ENCODE measurements around the gene FUBP1.
A peak's percentile ranks its signal among the peaks of the same experiment; 100 is the strongest.

The FUBP1 gene

GRCh38 chr1:77955709-77956108 is 23.2 kb downstream of the FUBP1 start:
- no peaks in the 10 kb centered on the region for H3K9me3 Mint-ChIP-seq
- no peak overlapping the region for H3K4me3 Mint-ChIP-seq
- peak; percentile 20 for ATAC-seq (replicated peaks; ENCODE audit: extremely low read depth, poor library complexity, severe bottlenecking)
- H3K27ac Mint-ChIP-seq (ENCODE audit: low read depth), result no peak overlapping the region
- H3K27me3 Mint-ChIP-seq, result no peaks in the 10 kb centered on the region
- DNase-seq (ENCODE audit: low spot score in 2 of 2), result no peak
- H3K36me3 Mint-ChIP-seq (ENCODE audit: insufficient read depth), result peaks cover 71% of the 10 kb centered on the region
- peaks cover 36% of the 10 kb centered on the region for H3K4me1 Mint-ChIP-seq

- ATAC-seq (replicated peaks; ENCODE audit: extremely low read depth, poor library complexity, severe bottlenecking), result no peak
- H3K27me3 Mint-ChIP-seq, result no peaks in the 10 kb centered on the region
- H3K4me1 Mint-ChIP-seq, result peaks cover 25% of the 10 kb centered on the region
- H3K9me3 Mint-ChIP-seq, result no peaks in the 10 kb centered on the region
- no peak for DNase-seq (ENCODE audit: low spot score in 2 of 2)
- H3K4me3 Mint-ChIP-seq, result no peak overlapping the region
- H3K27ac Mint-ChIP-seq (ENCODE audit: low read depth), result no peak overlapping the region
- peaks cover 68% of the 10 kb centered on the region for H3K36me3 Mint-ChIP-seq (ENCODE audit: insufficient read depth)
Measured at GRCh38 chr1:77954521-77954920, 24.4 kb downstream of the FUBP1 start.

- Mint-ChIP-seq H3K4me3 (no peak overlapping the region), H3K27ac (ENCODE audit: low read depth) (no peak overlapping the region), H3K36me3 (ENCODE audit: insufficient read depth) (peaks cover 68% of the 10 kb centered on the region), H3K9me3 (no peaks in the 10 kb centered on the region), H3K27me3 (no peaks in the 10 kb centered on the region), H3K4me1 (peaks cover 23% of the 10 kb centered on the region)
- DNase-seq (ENCODE audit: low spot score in 2 of 2), result no peak
- ATAC-seq (replicated peaks; ENCODE audit: extremely low read depth, poor library complexity, severe bottlenecking), result no peak
Measured at GRCh38 chr1:77953907-77954306, 25.0 kb downstream of the FUBP1 start.

- Mint-ChIP-seq H3K4me1 (peaks cover 22% of the 10 kb centered on the region), H3K36me3 (ENCODE audit: insufficient read depth) (peaks cover 67% of the 10 kb centered on the region), H3K9me3 (no peaks in the 10 kb centered on the region), H3K4me3 (no peak overlapping the region), H3K27ac (ENCODE audit: low read depth) (peak overlapping the region; percentile 52), H3K27me3 (no peaks in the 10 kb centered on the region)
- no peak for ATAC-seq (replicated peaks; ENCODE audit: extremely low read depth, poor library complexity, severe bottlenecking)
- no peak for DNase-seq (ENCODE audit: low spot score in 2 of 2)
Measured at GRCh38 chr1:77951328-77951727, 27.5 kb downstream of the FUBP1 start.

- no peaks in the 10 kb centered on the region for H3K27me3 Mint-ChIP-seq
- no peak for DNase-seq (ENCODE audit: low spot score in 2 of 2)
- peak overlapping the region; percentile 52 for H3K27ac Mint-ChIP-seq (ENCODE audit: low read depth)
- no peak for ATAC-seq (replicated peaks; ENCODE audit: extremely low read depth, poor library complexity, severe bottlenecking)
- H3K36me3 Mint-ChIP-seq (ENCODE audit: insufficient read depth), result peaks cover 67% of the 10 kb centered on the region
- no peak overlapping the region for H3K4me3 Mint-ChIP-seq
- H3K9me3 Mint-ChIP-seq, result no peaks in the 10 kb centered on the region
- peaks cover 22% of the 10 kb centered on the region for H3K4me1 Mint-ChIP-seq
Measured at GRCh38 chr1:77950873-77951272, 28.0 kb downstream of the FUBP1 start.

DNA sequence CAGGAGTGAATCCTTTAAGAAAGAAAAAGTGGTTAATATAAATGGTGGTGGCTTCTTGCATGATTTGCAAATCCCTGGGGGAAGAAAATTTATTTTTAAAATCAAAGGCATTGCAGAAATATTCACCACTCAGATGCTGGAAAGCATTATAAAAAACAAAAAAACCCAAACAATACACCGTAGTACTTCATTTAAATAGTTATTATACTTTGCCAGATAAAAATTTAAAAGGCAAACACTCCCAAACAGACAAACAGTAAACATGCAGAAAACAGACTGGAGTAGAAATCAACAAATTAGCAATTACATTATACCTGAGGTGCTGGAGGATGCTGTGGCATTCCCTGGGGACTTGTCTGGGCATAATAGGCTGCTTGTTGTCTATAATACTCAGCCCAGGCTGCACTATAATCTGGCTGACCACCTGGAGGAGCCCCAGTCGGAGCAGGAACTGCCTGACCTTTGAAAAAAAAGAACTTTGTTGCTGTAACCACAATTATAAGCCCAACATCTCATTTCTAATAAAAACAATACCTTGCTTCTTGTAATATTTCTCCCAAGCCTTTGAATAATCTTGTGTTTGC is 29.9 kb downstream of the FUBP1 start:
- H3K36me3 Mint-ChIP-seq (ENCODE audit: insufficient read depth), result peaks cover 71% of the 10 kb centered on the region
- no peak overlapping the region for H3K4me3 Mint-ChIP-seq
- DNase-seq (ENCODE audit: low spot score in 2 of 2) (no peak), ATAC-seq (replicated peaks; ENCODE audit: extremely low read depth, poor library complexity, severe bottlenecking) (no peak)
- H3K27ac Mint-ChIP-seq (ENCODE audit: low read depth), result peak overlapping the region; percentile 54
- peaks cover 22% of the 10 kb centered on the region for H3K4me1 Mint-ChIP-seq
- H3K27me3 Mint-ChIP-seq, result no peaks in the 10 kb centered on the region
- H3K9me3 Mint-ChIP-seq, result no peaks in the 10 kb centered on the region

- no peak overlapping the region for H3K27ac Mint-ChIP-seq (ENCODE audit: low read depth)
- H3K27me3 Mint-ChIP-seq, result no peaks in the 10 kb centered on the region
- ATAC-seq (replicated peaks; ENCODE audit: extremely low read depth, poor library complexity, severe bottlenecking), result no peak
- no peaks in the 10 kb centered on the region for H3K9me3 Mint-ChIP-seq
- H3K4me1 Mint-ChIP-seq, result peaks cover 25% of the 10 kb centered on the region
- peaks cover 62% of the 10 kb centered on the region for H3K36me3 Mint-ChIP-seq (ENCODE audit: insufficient read depth)
- no peak overlapping the region for H3K4me3 Mint-ChIP-seq
- no peak for DNase-seq (ENCODE audit: low spot score in 2 of 2)
Measured at GRCh38 chr1:77945345-77945744, 33.5 kb downstream of the FUBP1 start.

DNA sequence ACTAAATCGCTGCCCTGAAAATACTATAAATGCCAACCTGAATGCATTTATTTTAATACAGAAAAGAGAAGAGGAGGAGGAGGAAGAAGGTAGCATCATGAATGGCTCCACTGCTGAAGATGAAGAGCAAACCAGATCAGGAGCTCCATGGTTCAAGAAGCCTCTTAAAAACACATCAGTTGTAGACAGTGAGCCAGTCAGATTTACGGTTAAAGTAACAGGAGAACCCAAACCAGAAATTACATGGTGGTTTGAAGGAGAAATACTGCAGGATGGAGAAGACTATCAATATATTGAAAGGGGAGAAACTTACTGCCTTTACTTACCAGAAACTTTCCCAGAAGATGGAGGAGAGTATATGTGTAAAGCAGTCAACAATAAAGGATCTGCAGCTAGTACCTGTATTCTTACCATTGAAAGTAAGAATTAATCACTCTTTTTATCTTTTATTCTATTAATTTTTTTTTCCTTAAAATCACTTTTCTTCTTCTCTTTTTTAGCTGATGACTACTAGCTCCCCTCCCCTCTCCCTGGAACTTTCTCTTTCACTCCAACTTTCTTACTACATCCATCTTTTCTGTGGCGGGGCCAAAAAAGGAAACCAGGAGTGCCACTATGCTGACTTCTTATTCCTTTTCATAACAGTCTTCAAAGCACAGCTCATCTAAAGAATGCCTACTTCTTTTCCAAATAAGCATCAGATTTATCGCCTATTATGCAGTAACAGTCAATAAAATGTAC is 36.3 kb downstream of the FUBP1 start:
- Mint-ChIP-seq H3K9me3 (no peaks in the 10 kb centered on the region), H3K27ac (ENCODE audit: low read depth) (peak overlapping the region; percentile 74), H3K4me3 (no peak overlapping the region), H3K36me3 (ENCODE audit: insufficient read depth) (peaks cover 39% of the 10 kb centered on the region), H3K27me3 (no peaks in the 10 kb centered on the region), H3K4me1 (peaks cover 13% of the 10 kb centered on the region)
- DNase-seq (ENCODE audit: low spot score in 2 of 2) (no peak), ATAC-seq (replicated peaks; ENCODE audit: extremely low read depth, poor library complexity, severe bottlenecking) (no peak)

- H3K36me3 Mint-ChIP-seq (ENCODE audit: insufficient read depth), result peaks cover 34% of the 10 kb centered on the region
- peaks cover 13% of the 10 kb centered on the region for H3K4me1 Mint-ChIP-seq
- no peak overlapping the region for H3K4me3 Mint-ChIP-seq
- ATAC-seq (replicated peaks; ENCODE audit: extremely low read depth, poor library complexity, severe bottlenecking), result no peak
- no peaks in the 10 kb centered on the region for H3K9me3 Mint-ChIP-seq
- DNase-seq (ENCODE audit: low spot score in 2 of 2), result no peak
- no peak overlapping the region for H3K27ac Mint-ChIP-seq (ENCODE audit: low read depth)
- H3K27me3 Mint-ChIP-seq, result no peaks in the 10 kb centered on the region
Measured at GRCh38 chr1:77940921-77941570, 37.8 kb downstream of the FUBP1 start.

- no peak for DNase-seq (ENCODE audit: low spot score in 2 of 2)
- no peaks in the 10 kb centered on the region for H3K9me3 Mint-ChIP-seq
- H3K4me3 Mint-ChIP-seq, result no peak overlapping the region
- no peaks in the 10 kb centered on the region for H3K27me3 Mint-ChIP-seq
- no peak for ATAC-seq (replicated peaks; ENCODE audit: extremely low read depth, poor library complexity, severe bottlenecking)
- H3K27ac Mint-ChIP-seq (ENCODE audit: low read depth), result peak overlapping the region; percentile 17
- H3K36me3 Mint-ChIP-seq (ENCODE audit: insufficient read depth), result peaks cover 18% of the 10 kb centered on the region
- peaks cover 13% of the 10 kb centered on the region for H3K4me1 Mint-ChIP-seq
Measured at GRCh38 chr1:77938651-77939050, 40.2 kb downstream of the FUBP1 start.

DNA sequence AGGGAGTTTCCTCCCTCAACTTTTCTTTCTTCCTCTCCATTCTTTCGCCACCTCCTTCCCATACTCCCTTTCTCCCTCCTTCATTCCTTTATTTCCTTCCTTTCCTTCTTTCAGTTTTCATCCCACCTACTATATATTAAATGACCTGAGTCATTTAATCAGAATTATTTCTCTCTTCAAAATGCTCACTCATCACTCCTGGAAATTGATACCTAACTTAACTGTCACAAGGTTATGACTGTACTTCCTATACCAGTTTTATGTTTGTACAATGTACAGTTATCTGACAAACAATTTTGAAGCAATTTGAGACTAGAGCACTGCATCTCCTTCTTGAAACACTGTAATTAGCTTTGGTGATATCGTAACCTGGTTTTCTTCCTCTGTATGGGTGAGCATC is 49.1 kb downstream of the FUBP1 start:
- no peak for ATAC-seq (replicated peaks; ENCODE audit: extremely low read depth, poor library complexity, severe bottlenecking)
- H3K9me3 Mint-ChIP-seq, result no peaks in the 10 kb centered on the region
- no peaks in the 10 kb centered on the region for H3K36me3 Mint-ChIP-seq (ENCODE audit: insufficient read depth)

DNA sequence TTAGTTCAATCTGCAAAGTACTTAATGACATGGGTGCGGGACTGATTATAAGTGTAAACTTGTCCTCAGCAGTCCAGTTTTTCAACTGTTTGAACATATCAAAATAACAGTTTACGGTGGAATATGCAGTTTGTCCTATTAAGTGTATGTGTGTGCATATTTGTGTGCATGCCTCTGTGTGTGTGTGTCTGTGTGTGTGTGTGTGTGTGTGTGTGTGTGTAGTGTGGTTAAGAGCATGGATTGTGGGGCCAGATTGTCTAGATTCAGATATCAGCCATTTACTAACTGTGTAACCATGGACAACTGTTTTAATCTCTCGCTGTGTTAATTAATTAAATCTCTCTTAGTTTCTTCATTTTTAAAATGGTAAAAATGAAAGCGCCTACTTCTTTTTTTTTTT is 51.5 kb downstream of the FUBP1 start:
- no peaks in the 10 kb centered on the region for H3K27me3 Mint-ChIP-seq
- peaks cover 14% of the 10 kb centered on the region for H3K4me1 Mint-ChIP-seq
- DNase-seq (ENCODE audit: low spot score in 2 of 2), result no peak
- ATAC-seq (replicated peaks; ENCODE audit: extremely low read depth, poor library complexity, severe bottlenecking), result no peak
- H3K4me3 Mint-ChIP-seq, result peak overlapping the region; percentile 75
- no peaks in the 10 kb centered on the region for H3K9me3 Mint-ChIP-seq
- no peaks in the 10 kb centered on the region for H3K36me3 Mint-ChIP-seq (ENCODE audit: insufficient read depth)
- H3K27ac Mint-ChIP-seq (ENCODE audit: low read depth), result no peak overlapping the region

More for the DNA sequence above, 49.1 kb downstream of the FUBP1 start:
- DNase-seq (ENCODE audit: low spot score in 2 of 2), result no peak
- peaks cover 14% of the 10 kb centered on the region for H3K4me1 Mint-ChIP-seq
- H3K27ac Mint-ChIP-seq (ENCODE audit: low read depth), result no peak overlapping the region
- H3K4me3 Mint-ChIP-seq, result no peak overlapping the region
- H3K27me3 Mint-ChIP-seq, result no peaks in the 10 kb centered on the region

All from central memory CD8-positive, alpha-beta T cell (primary cell).